ENCODE results near the gene LCE7A. TPM values are rescaled to one million over a fixed set of nuclear protein-coding genes. Genes with fewer than 3 reads are reported as not detected.

The LCE7A gene
- total RNA-seq, 6 experiments from 2014 or later: not detected

DNA sequence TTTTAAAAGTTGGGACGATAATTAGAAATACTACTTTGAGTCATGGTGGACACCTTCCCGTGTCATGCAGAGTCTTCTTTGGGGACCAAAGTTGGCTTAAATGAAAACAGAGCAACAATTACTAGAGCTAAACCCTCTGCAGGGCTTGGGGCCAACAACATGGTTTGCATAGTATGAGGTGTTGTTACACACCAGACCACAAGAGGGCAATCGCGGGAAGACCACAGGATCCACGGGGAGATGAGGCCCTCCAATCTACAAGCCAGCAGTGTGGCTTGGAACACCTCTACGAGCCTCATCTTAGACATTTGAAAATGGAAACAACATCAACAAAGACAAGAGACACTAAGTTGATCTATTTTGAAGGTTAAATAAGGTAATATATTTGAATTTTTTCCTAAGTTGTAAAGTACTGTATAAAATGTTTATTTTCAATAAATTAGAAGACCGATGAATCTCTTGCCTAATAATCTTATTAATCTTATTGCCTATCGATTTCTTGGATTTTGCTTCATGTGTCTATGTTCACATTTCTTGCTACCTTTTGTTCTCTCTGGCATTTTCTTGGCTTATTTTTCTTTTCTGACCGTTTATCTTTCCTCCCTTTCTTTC lies 10.1 kb downstream of the LCE7A start:
- H3K9me3 Mint-ChIP-seq: no peaks in the 10 kb centered on the region
- no peaks in the 10 kb centered on the region; the same call in 1 of the 2 replicates for H3K27me3 Mint-ChIP-seq (ENCODE audit: insufficient read depth)
- peaks cover 7% of the 10 kb centered on the region; the same call in 1 of the 2 replicates for H3K4me1 Mint-ChIP-seq (ENCODE audit: low read depth)
- TF ChIP-seq, protein P1, sequence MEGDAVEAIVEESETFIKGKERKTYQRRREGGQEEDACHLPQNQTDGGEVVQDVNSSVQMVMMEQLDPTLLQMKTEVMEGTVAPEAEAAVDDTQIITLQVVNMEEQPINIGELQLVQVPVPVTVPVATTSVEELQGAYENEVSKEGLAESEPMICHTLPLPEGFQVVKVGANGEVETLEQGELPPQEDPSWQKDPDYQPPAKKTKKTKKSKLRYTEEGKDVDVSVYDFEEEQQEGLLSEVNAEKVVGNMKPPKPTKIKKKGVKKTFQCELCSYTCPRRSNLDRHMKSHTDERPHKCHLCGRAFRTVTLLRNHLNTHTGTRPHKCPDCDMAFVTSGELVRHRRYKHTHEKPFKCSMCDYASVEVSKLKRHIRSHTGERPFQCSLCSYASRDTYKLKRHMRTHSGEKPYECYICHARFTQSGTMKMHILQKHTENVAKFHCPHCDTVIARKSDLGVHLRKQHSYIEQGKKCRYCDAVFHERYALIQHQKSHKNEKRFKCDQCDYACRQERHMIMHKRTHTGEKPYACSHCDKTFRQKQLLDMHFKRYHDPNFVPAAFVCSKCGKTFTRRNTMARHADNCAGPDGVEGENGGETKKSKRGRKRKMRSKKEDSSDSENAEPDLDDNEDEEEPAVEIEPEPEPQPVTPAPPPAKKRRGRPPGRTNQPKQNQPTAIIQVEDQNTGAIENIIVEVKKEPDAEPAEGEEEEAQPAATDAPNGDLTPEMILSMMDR (IDR thresholded peaks at IDR 0.05): peak; percentile 89
- H3K36me3 Mint-ChIP-seq (ENCODE audit: low read depth): no peaks in the 10 kb centered on the region
- H3K27ac Mint-ChIP-seq: no peak overlapping the region
- H3K4me3 Mint-ChIP-seq: no peak overlapping the region
- peak; percentile 51 for DNase-seq

DNA sequence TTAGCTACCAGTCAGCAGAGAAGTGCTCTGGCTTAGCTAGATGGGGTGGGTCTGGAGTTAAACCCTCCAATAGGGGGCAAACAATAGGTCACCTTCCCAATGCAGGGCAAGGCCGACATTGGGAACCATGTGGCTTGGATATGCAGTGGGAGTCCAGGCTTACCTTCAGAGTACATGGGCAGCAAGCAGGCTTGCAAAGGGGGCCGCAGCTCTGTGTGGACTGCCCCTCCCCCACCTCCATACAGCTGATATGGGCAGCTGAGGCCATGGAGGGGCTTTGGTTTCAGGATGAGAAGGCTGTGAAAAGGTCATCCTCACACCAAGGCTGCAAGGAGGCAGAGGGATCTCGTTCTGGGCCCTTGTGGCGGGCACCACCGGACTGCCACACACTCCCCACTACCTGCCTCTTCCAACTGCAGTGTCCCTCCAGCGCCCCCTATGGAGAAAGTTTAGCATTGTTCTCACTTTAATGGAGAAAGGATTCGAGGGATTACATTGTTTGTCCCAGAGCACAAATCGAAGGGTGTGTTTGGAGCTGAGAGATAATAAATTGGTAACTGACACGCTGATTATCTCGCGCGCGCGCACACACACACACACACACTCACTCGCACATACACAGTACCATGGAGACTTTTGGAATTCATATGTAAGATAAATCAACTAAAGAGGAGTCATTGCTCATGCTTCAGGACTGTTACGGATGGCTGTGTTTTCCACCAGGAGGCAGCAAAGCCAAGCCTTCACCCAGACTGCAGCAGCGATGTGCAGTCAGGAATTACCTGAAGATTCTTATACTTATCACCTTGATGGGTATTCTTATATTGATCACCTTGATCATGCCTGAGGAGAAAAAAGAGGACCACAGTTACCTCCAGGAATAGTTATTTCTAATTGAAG lies 11.3 kb downstream of the LCE7A start:
- TF ChIP-seq, protein P1 (IDR thresholded peaks at IDR 0.05): peak; percentile 79
- H3K27ac Mint-ChIP-seq: no peak overlapping the region
- no peaks in the 10 kb centered on the region for H3K9me3 Mint-ChIP-seq
- DNase-seq: peak; percentile 42
- H3K36me3 Mint-ChIP-seq (ENCODE audit: low read depth): no peaks in the 10 kb centered on the region
- peak overlapping the region; percentile 31; the same call in 1 of the 2 replicates for H3K4me3 Mint-ChIP-seq
- no peaks in the 10 kb centered on the region; the same call in 1 of the 2 replicates for H3K27me3 Mint-ChIP-seq (ENCODE audit: insufficient read depth)
- H3K4me1 Mint-ChIP-seq (ENCODE audit: low read depth): peaks cover 7% of the 10 kb centered on the region; the same call in 1 of the 2 replicates

DNA sequence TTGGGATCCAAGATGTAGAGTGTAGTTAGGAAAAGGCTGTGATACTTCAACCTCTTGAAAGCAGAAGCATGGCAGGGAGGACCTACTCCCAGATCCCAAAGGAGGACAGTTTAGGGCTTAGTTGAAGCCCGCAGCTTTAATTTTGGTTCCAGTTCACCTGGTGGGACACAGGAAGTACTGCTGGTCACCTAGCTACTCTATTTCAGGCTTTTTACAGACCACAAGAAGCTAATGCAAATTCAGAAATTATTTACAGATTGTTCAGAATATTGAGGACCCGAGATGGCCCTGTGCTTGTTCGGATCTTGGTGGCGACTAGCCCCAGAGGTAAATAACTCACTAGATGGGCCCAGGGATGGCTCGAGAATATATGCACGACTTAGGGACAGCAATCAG lies 11.9 kb downstream of the LCE7A start:
- Mint-ChIP-seq H3K27me3 (ENCODE audit: insufficient read depth) (no peaks in the 10 kb centered on the region; the same call in 1 of the 2 replicates), H3K36me3 (ENCODE audit: low read depth) (no peaks in the 10 kb centered on the region), H3K27ac (no peak overlapping the region), H3K4me3 (no peak overlapping the region), H3K4me1 (ENCODE audit: low read depth) (peaks cover 7% of the 10 kb centered on the region; the same call in 1 of the 2 replicates), H3K9me3 (no peaks in the 10 kb centered on the region)
- no peak for DNase-seq
- TF ChIP-seq, protein P1 (IDR thresholded peaks at IDR 0.05): no peak

DNA sequence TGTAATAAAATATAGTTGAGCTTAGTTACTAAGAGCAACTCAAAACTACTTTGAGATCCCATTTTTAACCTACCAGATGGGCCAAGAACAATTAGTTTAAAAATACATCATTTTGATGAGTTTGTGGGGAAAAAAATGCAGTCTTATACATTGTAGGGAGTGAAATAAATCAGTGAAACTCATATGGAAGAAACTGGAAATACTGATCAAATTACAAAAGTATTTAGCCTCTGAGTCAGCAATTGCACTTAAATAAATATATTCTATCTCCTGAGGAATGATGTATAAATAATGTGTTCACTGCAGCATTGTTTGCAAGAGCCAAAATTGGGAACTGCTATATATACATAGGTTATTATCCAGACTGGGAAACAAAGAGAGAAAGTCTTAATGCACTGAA lies 13.7 kb downstream of the LCE7A start:
- H3K4me3 Mint-ChIP-seq: no peak overlapping the region
- H3K36me3 Mint-ChIP-seq (ENCODE audit: low read depth): no peaks in the 10 kb centered on the region
- H3K4me1 Mint-ChIP-seq (ENCODE audit: low read depth): peaks cover 7% of the 10 kb centered on the region; the same call in 1 of the 2 replicates
- no peak overlapping the region for H3K27ac Mint-ChIP-seq
- H3K27me3 Mint-ChIP-seq (ENCODE audit: insufficient read depth): no peaks in the 10 kb centered on the region; the same call in 1 of the 2 replicates
- H3K9me3 Mint-ChIP-seq: no peaks in the 10 kb centered on the region
- TF ChIP-seq, protein P1 (IDR thresholded peaks at IDR 0.05): no peak
- DNase-seq: no peak

DNA sequence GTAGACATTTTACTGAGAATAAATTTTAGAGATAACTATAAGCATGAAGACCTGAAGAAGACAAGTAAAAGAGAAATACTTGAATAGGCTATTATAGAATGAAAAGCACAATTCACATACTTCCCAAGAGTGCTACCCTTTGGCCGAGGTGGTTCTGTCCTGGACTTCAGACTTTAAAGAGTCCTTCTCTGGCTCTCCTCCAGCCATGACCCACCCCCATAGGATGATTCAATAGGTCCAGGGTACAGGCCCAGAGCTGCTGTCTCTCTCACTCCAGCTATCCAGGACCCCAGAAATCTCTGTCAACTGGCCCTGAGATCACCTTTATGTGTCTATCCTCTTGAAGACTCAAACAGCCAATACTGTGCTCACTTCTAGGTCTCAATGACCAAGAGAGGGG lies 17.0 kb downstream of the LCE7A start:
- no peak for DNase-seq
- TF ChIP-seq, protein P1 (IDR thresholded peaks at IDR 0.05): no peak
- H3K36me3 Mint-ChIP-seq (ENCODE audit: low read depth): no peaks in the 10 kb centered on the region
- H3K4me1 Mint-ChIP-seq (ENCODE audit: low read depth): peaks cover 7% of the 10 kb centered on the region; the same call in 1 of the 2 replicates
- H3K27ac Mint-ChIP-seq: no peak overlapping the region
- H3K9me3 Mint-ChIP-seq: no peaks in the 10 kb centered on the region; the same call in 1 of the 2 replicates
- no peak overlapping the region for H3K4me3 Mint-ChIP-seq
- peaks cover 2% of the 10 kb centered on the region for H3K27me3 Mint-ChIP-seq (ENCODE audit: insufficient read depth)
